ENCODE results near the gene HSD17B2. TPM values are rescaled to one million over a fixed set of nuclear protein-coding genes. Genes with fewer than 3 reads are reported as not detected.

The HSD17B2 gene
- total RNA-seq, 1 experiment from 2014 or later = 0.55 TPM

DNA sequence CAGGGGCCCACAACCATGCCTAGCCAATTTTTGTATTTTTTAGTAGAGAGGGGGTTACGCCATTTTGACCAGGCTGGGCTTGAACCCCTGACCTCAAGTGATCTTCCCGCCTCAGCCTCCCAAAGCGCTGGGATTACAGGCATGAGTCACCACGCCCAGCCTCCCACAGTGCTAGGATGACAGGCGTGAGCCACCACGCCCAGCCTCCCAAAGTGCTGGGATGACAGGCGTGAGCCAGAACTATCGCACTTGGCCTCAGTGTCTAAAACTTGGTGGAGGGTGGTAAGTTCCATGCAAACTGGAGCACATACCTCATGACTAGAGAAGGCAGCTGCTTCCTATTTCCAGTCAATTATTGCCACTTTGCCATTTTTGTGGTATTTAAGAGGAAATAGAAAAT is 7.1 kb downstream of the HSD17B2 start (continued):
- no peak for TF ChIP-seq ZBTB43 (CRISPR knock-in tag; IDR thresholded peaks at IDR 0.05)
- TF ChIP-seq, protein P1, sequence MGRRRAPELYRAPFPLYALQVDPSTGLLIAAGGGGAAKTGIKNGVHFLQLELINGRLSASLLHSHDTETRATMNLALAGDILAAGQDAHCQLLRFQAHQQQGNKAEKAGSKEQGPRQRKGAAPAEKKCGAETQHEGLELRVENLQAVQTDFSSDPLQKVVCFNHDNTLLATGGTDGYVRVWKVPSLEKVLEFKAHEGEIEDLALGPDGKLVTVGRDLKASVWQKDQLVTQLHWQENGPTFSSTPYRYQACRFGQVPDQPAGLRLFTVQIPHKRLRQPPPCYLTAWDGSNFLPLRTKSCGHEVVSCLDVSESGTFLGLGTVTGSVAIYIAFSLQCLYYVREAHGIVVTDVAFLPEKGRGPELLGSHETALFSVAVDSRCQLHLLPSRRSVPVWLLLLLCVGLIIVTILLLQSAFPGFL (CRISPR knock-in tag; IDR thresholded peaks at IDR 0.05; ENCODE audit: borderline replicate concordance) = no peak
- TF ChIP-seq ZNF423 (CRISPR knock-in tag; IDR thresholded peaks at IDR 0.05) = no peak

- H3K36me3 Mint-ChIP-seq = no peaks in the 10 kb centered on the region
- peaks cover 5% of the 10 kb centered on the region for H3K4me1 Mint-ChIP-seq
- H3K9me3 Mint-ChIP-seq = no peaks in the 10 kb centered on the region
- no peak overlapping the region for H3K4me3 Mint-ChIP-seq
- POLR2A ChIA-PET = interaction anchor here (0.7 kb wide), 1 partner anchor 10 kb away, joined by 6 read pairs; no protein-coding TSS in a partner anchor
- H3K27ac Mint-ChIP-seq = no peak overlapping the region
- ATAC-seq (no peak), DNase-seq (ENCODE audit: low spot score) (no peak)
- CTCF ChIA-PET = interaction anchor here (0.6 to 1.7 kb wide), 2 partner anchors 46 to 221 kb away, joined by 4 read pairs; no protein-coding TSS in a partner anchor
- no peak for TF ChIP-seq ZNF671 (CRISPR knock-in tag; IDR thresholded peaks at IDR 0.05)
- TF ChIP-seq MXD4 (CRISPR knock-in tag; IDR thresholded peaks at IDR 0.05; ENCODE audit: borderline replicate concordance) = no peak
- no peak for TF ChIP-seq ZNF423 (CRISPR knock-in tag; IDR thresholded peaks at IDR 0.05)
- TF ChIP-seq ATF1 (CRISPR knock-in tag; IDR thresholded peaks at IDR 0.05) = no peak
- TF ChIP-seq, protein P2, sequence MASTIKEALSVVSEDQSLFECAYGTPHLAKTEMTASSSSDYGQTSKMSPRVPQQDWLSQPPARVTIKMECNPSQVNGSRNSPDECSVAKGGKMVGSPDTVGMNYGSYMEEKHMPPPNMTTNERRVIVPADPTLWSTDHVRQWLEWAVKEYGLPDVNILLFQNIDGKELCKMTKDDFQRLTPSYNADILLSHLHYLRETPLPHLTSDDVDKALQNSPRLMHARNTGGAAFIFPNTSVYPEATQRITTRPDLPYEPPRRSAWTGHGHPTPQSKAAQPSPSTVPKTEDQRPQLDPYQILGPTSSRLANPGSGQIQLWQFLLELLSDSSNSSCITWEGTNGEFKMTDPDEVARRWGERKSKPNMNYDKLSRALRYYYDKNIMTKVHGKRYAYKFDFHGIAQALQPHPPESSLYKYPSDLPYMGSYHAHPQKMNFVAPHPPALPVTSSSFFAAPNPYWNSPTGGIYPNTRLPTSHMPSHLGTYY (CRISPR knock-in tag; IDR thresholded peaks at IDR 0.05) = no peak
- no peak for TF ChIP-seq ELF4 (CRISPR knock-in tag; IDR thresholded peaks at IDR 0.05; ENCODE audit: low read depth)
- TF ChIP-seq PRDM15 (CRISPR knock-in tag; IDR thresholded peaks at IDR 0.05) = no peak
- TF ChIP-seq NR3C1 (CRISPR knock-in tag; conservative IDR thresholded peaks at IDR 0.05; ENCODE audit: low read depth) = no peak
- TF ChIP-seq CBFB (CRISPR knock-in tag; IDR thresholded peaks at IDR 0.05; ENCODE audit: low read depth) = no peak
- no peak for TF ChIP-seq IRF2 (CRISPR knock-in tag; IDR thresholded peaks at IDR 0.05; ENCODE audit: borderline replicate concordance, low read depth)
- no peak for TF ChIP-seq GRHL2 (CRISPR knock-in tag; IDR thresholded peaks at IDR 0.05; ENCODE audit: insufficient replicate concordance, severe bottlenecking)
- TF ChIP-seq ZNF317 (CRISPR knock-in tag; IDR thresholded peaks at IDR 0.05; ENCODE audit: borderline replicate concordance, low read depth) = no peak
- no peak for TF ChIP-seq EMX1 (CRISPR knock-in tag; IDR thresholded peaks at IDR 0.05)
- TF ChIP-seq HMGA2 (CRISPR knock-in tag; IDR thresholded peaks at IDR 0.05) = no peak
- no peak for TF ChIP-seq ZNF425 (CRISPR knock-in tag; conservative IDR thresholded peaks at IDR 0.05)
- TF ChIP-seq ZNF121 (CRISPR knock-in tag; IDR thresholded peaks at IDR 0.05) = no peak
- TF ChIP-seq MYBL2 (CRISPR knock-in tag; IDR thresholded peaks at IDR 0.05) = no peak
- TF ChIP-seq ZNF263 (CRISPR knock-in tag; IDR thresholded peaks at IDR 0.05; ENCODE audit: low read depth) = no peak
- TF ChIP-seq, protein P3, sequence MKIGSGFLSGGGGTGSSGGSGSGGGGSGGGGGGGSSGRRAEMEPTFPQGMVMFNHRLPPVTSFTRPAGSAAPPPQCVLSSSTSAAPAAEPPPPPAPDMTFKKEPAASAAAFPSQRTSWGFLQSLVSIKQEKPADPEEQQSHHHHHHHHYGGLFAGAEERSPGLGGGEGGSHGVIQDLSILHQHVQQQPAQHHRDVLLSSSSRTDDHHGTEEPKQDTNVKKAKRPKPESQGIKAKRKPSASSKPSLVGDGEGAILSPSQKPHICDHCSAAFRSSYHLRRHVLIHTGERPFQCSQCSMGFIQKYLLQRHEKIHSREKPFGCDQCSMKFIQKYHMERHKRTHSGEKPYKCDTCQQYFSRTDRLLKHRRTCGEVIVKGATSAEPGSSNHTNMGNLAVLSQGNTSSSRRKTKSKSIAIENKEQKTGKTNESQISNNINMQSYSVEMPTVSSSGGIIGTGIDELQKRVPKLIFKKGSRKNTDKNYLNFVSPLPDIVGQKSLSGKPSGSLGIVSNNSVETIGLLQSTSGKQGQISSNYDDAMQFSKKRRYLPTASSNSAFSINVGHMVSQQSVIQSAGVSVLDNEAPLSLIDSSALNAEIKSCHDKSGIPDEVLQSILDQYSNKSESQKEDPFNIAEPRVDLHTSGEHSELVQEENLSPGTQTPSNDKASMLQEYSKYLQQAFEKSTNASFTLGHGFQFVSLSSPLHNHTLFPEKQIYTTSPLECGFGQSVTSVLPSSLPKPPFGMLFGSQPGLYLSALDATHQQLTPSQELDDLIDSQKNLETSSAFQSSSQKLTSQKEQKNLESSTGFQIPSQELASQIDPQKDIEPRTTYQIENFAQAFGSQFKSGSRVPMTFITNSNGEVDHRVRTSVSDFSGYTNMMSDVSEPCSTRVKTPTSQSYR (CRISPR knock-in tag; IDR thresholded peaks at IDR 0.05) = no peak
- TF ChIP-seq, protein P4, sequence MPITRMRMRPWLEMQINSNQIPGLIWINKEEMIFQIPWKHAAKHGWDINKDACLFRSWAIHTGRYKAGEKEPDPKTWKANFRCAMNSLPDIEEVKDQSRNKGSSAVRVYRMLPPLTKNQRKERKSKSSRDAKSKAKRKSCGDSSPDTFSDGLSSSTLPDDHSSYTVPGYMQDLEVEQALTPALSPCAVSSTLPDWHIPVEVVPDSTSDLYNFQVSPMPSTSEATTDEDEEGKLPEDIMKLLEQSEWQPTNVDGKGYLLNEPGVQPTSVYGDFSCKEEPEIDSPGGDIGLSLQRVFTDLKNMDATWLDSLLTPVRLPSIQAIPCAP (CRISPR knock-in tag; IDR thresholded peaks at IDR 0.05) = no peak
- no peaks in the 10 kb centered on the region for H3K27me3 Mint-ChIP-seq (ENCODE audit: low read depth)
Observed at GRCh38 chr16:82042846-82043245, 7.8 kb downstream of the HSD17B2 start.

Measured in WTC11 (cell line).